ENCODE results near the gene PIP5K1B.

Gene PIP5K1B

DNA sequence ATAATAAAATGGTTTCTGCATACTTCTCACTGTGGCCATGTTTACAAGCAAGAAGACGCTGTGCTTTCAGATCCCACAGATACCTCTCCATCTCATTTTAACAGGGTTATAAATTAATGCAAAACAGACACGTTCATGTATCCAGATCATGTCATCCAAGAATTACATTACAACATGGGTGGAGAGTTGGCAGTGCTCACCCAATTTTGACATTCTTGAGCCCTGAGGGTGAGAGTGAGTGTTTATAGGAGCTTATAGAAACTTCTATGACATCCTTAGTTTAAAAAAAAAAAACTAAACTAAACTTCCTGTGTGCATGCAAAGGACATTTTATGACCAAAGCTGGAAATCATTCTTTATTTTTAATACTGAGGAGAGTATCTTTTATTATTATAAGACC lies 299.8 kb downstream of the PIP5K1B start:
- Histone ChIP-seq H3K9ac (ENCODE audit: low read depth, low read length) (no peak overlapping the region), H3K27ac (ENCODE audit: low read length) (no peak overlapping the region), H3K4me1 (ENCODE audit: insufficient read depth, low read length) (no peaks in the 10 kb centered on the region), H3K36me3 (ENCODE audit: insufficient read depth, low read length) (no peaks in the 10 kb centered on the region), H3K9me3 (ENCODE audit: insufficient read depth, low read length, severe bottlenecking) (no peaks in the 10 kb centered on the region), H3K4me2 (ENCODE audit: insufficient read depth, low read length) (no peak overlapping the region), H2AFZ (ENCODE audit: low read depth, low read length) (no peak overlapping the region), H3K4me3 (ENCODE audit: low read depth in 1 of 2, low read length in 2 of 2) (no peak overlapping the region), H3K27me3 (ENCODE audit: insufficient read depth, low read length, poor library complexity) (peaks cover 5% of the 10 kb centered on the region), H3K79me2 (ENCODE audit: insufficient read depth, low read length) (no peaks in the 10 kb centered on the region), H4K20me1 (ENCODE audit: insufficient read depth, low read length) (no peaks in the 10 kb centered on the region)
- DNase-seq = no peak
- no peak for ATAC-seq (ENCODE audit: insufficient read depth, low read depth)
- TF ChIP-seq, protein P1, sequence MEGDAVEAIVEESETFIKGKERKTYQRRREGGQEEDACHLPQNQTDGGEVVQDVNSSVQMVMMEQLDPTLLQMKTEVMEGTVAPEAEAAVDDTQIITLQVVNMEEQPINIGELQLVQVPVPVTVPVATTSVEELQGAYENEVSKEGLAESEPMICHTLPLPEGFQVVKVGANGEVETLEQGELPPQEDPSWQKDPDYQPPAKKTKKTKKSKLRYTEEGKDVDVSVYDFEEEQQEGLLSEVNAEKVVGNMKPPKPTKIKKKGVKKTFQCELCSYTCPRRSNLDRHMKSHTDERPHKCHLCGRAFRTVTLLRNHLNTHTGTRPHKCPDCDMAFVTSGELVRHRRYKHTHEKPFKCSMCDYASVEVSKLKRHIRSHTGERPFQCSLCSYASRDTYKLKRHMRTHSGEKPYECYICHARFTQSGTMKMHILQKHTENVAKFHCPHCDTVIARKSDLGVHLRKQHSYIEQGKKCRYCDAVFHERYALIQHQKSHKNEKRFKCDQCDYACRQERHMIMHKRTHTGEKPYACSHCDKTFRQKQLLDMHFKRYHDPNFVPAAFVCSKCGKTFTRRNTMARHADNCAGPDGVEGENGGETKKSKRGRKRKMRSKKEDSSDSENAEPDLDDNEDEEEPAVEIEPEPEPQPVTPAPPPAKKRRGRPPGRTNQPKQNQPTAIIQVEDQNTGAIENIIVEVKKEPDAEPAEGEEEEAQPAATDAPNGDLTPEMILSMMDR (IDR thresholded peaks at IDR 0.05; ENCODE audit: borderline replicate concordance, extremely low read depth, low read length, poor library complexity, severe bottlenecking) = no peak

DNA sequence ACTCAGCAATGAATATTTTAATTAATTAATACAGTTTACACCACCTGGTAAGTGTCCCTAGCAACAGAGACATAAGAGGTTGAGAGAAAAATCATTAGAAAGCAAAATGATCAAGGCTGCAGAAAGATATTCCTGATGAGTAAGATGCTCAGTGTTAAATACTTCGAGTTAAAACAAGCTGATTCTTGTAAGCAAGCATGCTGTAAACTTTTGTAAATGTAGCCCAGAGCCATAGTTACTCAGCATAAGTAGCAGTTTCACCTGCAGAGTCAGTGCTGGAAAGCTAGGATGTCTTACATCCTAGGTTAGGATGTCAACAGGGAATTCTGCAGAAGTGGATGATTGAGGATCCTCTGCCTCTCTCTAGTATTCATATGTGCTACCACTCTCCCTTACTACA lies 304.7 kb downstream of the PIP5K1B start:
- Histone ChIP-seq H3K9me3 (ENCODE audit: insufficient read depth, low read length, severe bottlenecking) (no peaks in the 10 kb centered on the region), H3K79me2 (ENCODE audit: insufficient read depth, low read length) (no peaks in the 10 kb centered on the region), H3K27me3 (ENCODE audit: insufficient read depth, low read length, poor library complexity) (no peaks in the 10 kb centered on the region), H3K9ac (ENCODE audit: low read depth, low read length) (no peak overlapping the region), H3K27ac (ENCODE audit: low read length) (no peak overlapping the region), H3K4me1 (ENCODE audit: insufficient read depth, low read length) (no peaks in the 10 kb centered on the region), H2AFZ (ENCODE audit: low read depth, low read length) (no peak overlapping the region), H3K36me3 (ENCODE audit: insufficient read depth, low read length) (no peaks in the 10 kb centered on the region), H3K4me3 (ENCODE audit: low read depth in 1 of 2, low read length in 2 of 2) (no peak overlapping the region), H4K20me1 (ENCODE audit: insufficient read depth, low read length) (no peaks in the 10 kb centered on the region), H3K4me2 (ENCODE audit: insufficient read depth, low read length) (no peak overlapping the region)
- no peak for DNase-seq
- no peak for ATAC-seq (ENCODE audit: insufficient read depth, low read depth)
- no peak for TF ChIP-seq EZH2 (IDR thresholded peaks at IDR 0.05; ENCODE audit: borderline replicate concordance, low read depth, low read length, severe bottlenecking)
- TF ChIP-seq, protein P1 (IDR thresholded peaks at IDR 0.05; ENCODE audit: borderline replicate concordance, extremely low read depth, low read length, poor library complexity, severe bottlenecking) = no peak

DNA sequence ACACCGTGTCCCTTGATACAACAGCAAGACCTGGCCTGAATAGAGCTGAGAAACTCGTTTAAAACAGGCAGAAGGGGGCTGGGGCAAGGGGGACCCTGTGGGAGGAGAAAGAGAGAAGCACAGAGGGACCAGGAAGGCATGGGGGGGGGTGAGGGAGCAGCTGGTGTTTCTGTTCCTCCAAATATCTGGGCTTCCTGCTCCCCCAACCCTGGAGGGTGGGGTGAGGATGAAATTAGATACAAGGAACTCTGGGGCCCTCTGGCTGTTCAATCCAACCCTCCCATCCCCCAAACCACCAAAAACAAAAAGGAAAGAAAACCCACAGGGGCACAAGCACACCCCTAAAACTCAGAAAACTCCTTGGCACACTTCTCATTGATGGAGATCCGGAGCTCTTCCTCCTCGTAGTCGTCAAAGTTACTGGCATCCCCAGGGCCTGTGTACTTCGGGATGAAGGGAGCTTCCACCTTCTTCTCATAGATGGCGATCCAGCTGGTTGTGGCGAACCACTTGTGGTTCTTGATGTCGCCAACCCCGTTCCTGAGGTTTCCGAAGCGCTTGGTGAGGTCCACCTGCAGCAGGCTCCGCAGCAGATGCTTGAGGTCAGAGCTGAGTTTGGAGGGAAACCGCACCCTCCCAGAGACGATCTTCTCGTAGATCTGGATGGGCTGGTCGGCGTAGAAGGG lies 307.8 kb downstream of the PIP5K1B start:
- H3K4me3 ChIP-seq (ENCODE audit: low read depth in 1 of 2, low read length in 2 of 2) = no peak overlapping the region
- no peak overlapping the region for H3K4me2 ChIP-seq (ENCODE audit: insufficient read depth, low read length)
- H3K79me2 ChIP-seq (ENCODE audit: insufficient read depth, low read length) = no peaks in the 10 kb centered on the region
- no peaks in the 10 kb centered on the region for H3K36me3 ChIP-seq (ENCODE audit: insufficient read depth, low read length)
- H2AFZ ChIP-seq (ENCODE audit: low read depth, low read length) = no peak overlapping the region
- TF ChIP-seq, protein P1 (IDR thresholded peaks at IDR 0.05; ENCODE audit: borderline replicate concordance, extremely low read depth, low read length, poor library complexity, severe bottlenecking) = no peak
- TF ChIP-seq EZH2 (IDR thresholded peaks at IDR 0.05; ENCODE audit: borderline replicate concordance, low read depth, low read length, severe bottlenecking) = no peak
- no peak overlapping the region for H3K27ac ChIP-seq (ENCODE audit: low read length)
- H3K4me1 ChIP-seq (ENCODE audit: insufficient read depth, low read length) = no peaks in the 10 kb centered on the region
- H3K9me3 ChIP-seq (ENCODE audit: insufficient read depth, low read length, severe bottlenecking) = no peaks in the 10 kb centered on the region
- DNase-seq (peak; percentile 43), ATAC-seq (ENCODE audit: insufficient read depth, low read depth) (peak; percentile 59)
- no peaks in the 10 kb centered on the region for H4K20me1 ChIP-seq (ENCODE audit: insufficient read depth, low read length)
- no peaks in the 10 kb centered on the region for H3K27me3 ChIP-seq (ENCODE audit: insufficient read depth, low read length, poor library complexity)
- H3K9ac ChIP-seq (ENCODE audit: low read depth, low read length) = no peak overlapping the region

DNA sequence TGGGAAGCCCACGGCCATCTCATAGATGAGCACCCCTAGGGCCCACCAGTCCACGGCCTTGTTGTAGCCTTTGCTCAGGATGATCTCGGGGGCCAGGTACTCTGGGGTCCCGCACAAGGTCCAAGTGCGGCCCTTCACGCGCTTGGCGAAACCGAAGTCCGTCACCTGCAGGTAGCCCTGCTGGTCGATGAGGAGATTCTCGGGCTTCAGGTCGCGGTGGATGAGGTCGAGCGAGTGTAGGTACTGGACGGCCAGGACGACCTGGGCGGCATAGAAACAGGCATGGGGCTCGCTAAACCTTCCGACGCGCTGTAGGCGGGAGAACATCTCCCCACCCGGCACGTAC lies 308.3 kb downstream of the PIP5K1B start:
- Histone ChIP-seq H3K9ac (ENCODE audit: low read depth, low read length) (no peak overlapping the region), H3K4me2 (ENCODE audit: insufficient read depth, low read length) (no peak overlapping the region), H4K20me1 (ENCODE audit: insufficient read depth, low read length) (no peaks in the 10 kb centered on the region), H3K4me1 (ENCODE audit: insufficient read depth, low read length) (no peaks in the 10 kb centered on the region), H3K4me3 (ENCODE audit: low read depth in 1 of 2, low read length in 2 of 2) (no peak overlapping the region), H3K27me3 (ENCODE audit: insufficient read depth, low read length, poor library complexity) (no peaks in the 10 kb centered on the region), H3K27ac (ENCODE audit: low read length) (no peak overlapping the region), H3K36me3 (ENCODE audit: insufficient read depth, low read length) (no peaks in the 10 kb centered on the region), H3K9me3 (ENCODE audit: insufficient read depth, low read length, severe bottlenecking) (no peaks in the 10 kb centered on the region), H3K79me2 (ENCODE audit: insufficient read depth, low read length) (no peaks in the 10 kb centered on the region), H2AFZ (ENCODE audit: low read depth, low read length) (no peak overlapping the region)
- no peak for ATAC-seq (ENCODE audit: insufficient read depth, low read depth)
- TF ChIP-seq EZH2 (IDR thresholded peaks at IDR 0.05; ENCODE audit: borderline replicate concordance, low read depth, low read length, severe bottlenecking) = no peak
- TF ChIP-seq, protein P1 (IDR thresholded peaks at IDR 0.05; ENCODE audit: borderline replicate concordance, extremely low read depth, low read length, poor library complexity, severe bottlenecking) = no peak
- no peak for DNase-seq
